Stimulated activated CD4-positive, alpha-beta T cell treated with anti-CD3 and anti-CD28 coated beads, TNF-alpha, amount 100 ng/mL, for 48 hours (primary cell): Measurements from ENCODE around the gene PPP1R36.
"Not testable (repeated sequence)": the region's sequence is repeated elsewhere in the genome, so short reads cannot be mapped to it uniquely, and the experiment has no call there.

Experiments
- DNase-seq, 3 donors: peaks; one replicate each; pipeline ENCODE4 v3.0.0-alpha.2; 2020; ENCODE audit warnings: low read depth in 3 of 3

PPP1R36 gene

GRCh38 chr14:64569138-64569631, 19.4 kb downstream of the PPP1R36 start:
- DNase-seq = no peak

- DNase-seq = not testable (repeated sequence)
Measured at GRCh38 chr14:64569646-64570045, 19.9 kb downstream of the PPP1R36 start.

- DNase-seq = no peak
Measured at GRCh38 chr14:64572386-64573104, 22.8 kb downstream of the PPP1R36 start.

- no peak for DNase-seq
Measured at GRCh38 chr14:64573109-64573508, 23.3 kb downstream of the PPP1R36 start.

GRCh38 chr14:64574371-64575107, 24.8 kb downstream of the PPP1R36 start:
- no peak for DNase-seq

GRCh38 chr14:64577211-64577610, 27.4 kb downstream of the PPP1R36 start:
- DNase-seq = no peak

GRCh38 chr14:64580467-64580866, 30.7 kb downstream of the PPP1R36 start:
- DNase-seq = no peak

GRCh38 chr14:64581363-64581762, 31.6 kb downstream of the PPP1R36 start:
- no peak for DNase-seq

- DNase-seq = no peak
Measured at GRCh38 chr14:64581817-64582216, 32.1 kb downstream of the PPP1R36 start.

GRCh38 chr14:64584190-64584589, 34.4 kb downstream of the PPP1R36 start:
- DNase-seq = no peak

GRCh38 chr14:64591809-64592208, 42.0 kb downstream of the PPP1R36 start:
- DNase-seq = no peak

GRCh38 chr14:64594438-64594837, 44.7 kb downstream of the PPP1R36 start:
- no peak for DNase-seq

GRCh38 chr14:64598404-64598803, 48.6 kb downstream of the PPP1R36 start:
- no peak for DNase-seq

- DNase-seq = no peak
Measured at GRCh38 chr14:64601571-64601970, 51.8 kb downstream of the PPP1R36 start.

- no peak for DNase-seq
Measured at GRCh38 chr14:64602826-64603225, 53.1 kb downstream of the PPP1R36 start.

GRCh38 chr14:64604001-64604400, 54.2 kb downstream of the PPP1R36 start:
- no peak for DNase-seq

- no peak for DNase-seq
Measured at GRCh38 chr14:64604881-64605280, 55.1 kb downstream of the PPP1R36 start.

GRCh38 chr14:64605926-64606685, 56.3 kb downstream of the PPP1R36 start:
- DNase-seq = no peak

GRCh38 chr14:64610049-64610746, 60.4 kb downstream of the PPP1R36 start:
- DNase-seq = no peak

- no peak for DNase-seq
Measured at GRCh38 chr14:64611358-64612020, 61.7 kb downstream of the PPP1R36 start.

GRCh38 chr14:64612021-64612380, 62.2 kb downstream of the PPP1R36 start:
- no peak for DNase-seq
